Endothelial cell (in vitro differentiated cells): ENCODE data around the gene TSPO2. TPM values are rescaled to one million over a fixed set of nuclear protein-coding genes. Genes with fewer than 3 reads are reported as not detected.

Source experiments
- DNase-seq: peaks from one replicate; pipeline ENCODE4 v3.0.0; 2021; ENCODE audit warnings: low spot score
- H3K27ac Mint-ChIP-seq: one replicate; pipeline ENCODE4 v1.8.0; 2021; ENCODE audit warnings: mixed read lengths, inconsistent platforms; ENCODE audit not compliant: unreplicated experiment
- H3K27me3 Mint-ChIP-seq: one replicate; pipeline ENCODE4 v1.8.0; 2021; ENCODE audit warnings: mild to moderate bottlenecking, moderate library complexity, mixed read lengths, inconsistent platforms; ENCODE audit not compliant: unreplicated experiment
- H3K36me3 Mint-ChIP-seq: one replicate; pipeline ENCODE4 v1.8.0; 2021; ENCODE audit warnings: mild to moderate bottlenecking, low read depth, mixed read lengths, inconsistent platforms; ENCODE audit not compliant: unreplicated experiment
- H3K4me1 Mint-ChIP-seq: one replicate; pipeline ENCODE4 v1.8.0; 2021; ENCODE audit warnings: mild to moderate bottlenecking, mixed read lengths, inconsistent platforms; ENCODE audit not compliant: unreplicated experiment
- H3K4me3 Mint-ChIP-seq: one replicate; pipeline ENCODE4 v1.8.0; 2021; ENCODE audit warnings: mild to moderate bottlenecking, mixed read lengths, inconsistent platforms; ENCODE audit not compliant: unreplicated experiment
- H3K9me3 Mint-ChIP-seq: one replicate; pipeline ENCODE4 v1.8.0; 2021; ENCODE audit warnings: mixed read lengths, inconsistent platforms; ENCODE audit not compliant: unreplicated experiment
- total RNA-seq: library from RNA; stranded (reverse); fragmentation: NEBNext Ultra II Directional; extraction: Animal tissue kit (Norgen Biotek cat#: 25700); gene quantifications from one replicate; pipeline ENCODE4 v1.2.1, GENCODE V29; 2021; ENCODE audit not compliant: unreplicated experiment
- TF ChIP-seq, protein P1 (sequence below): fragments of 200-600 bp; sonication (generic); IDR thresholded peaks from one replicate; pipeline ENCODE4 v1.5.0; 2021; ENCODE audit warnings: antibody characterized with exemption; ENCODE audit not compliant: unreplicated experiment

The TSPO2 gene
- total RNA-seq, 1 donor from 2014 or later: not detected

DNA sequence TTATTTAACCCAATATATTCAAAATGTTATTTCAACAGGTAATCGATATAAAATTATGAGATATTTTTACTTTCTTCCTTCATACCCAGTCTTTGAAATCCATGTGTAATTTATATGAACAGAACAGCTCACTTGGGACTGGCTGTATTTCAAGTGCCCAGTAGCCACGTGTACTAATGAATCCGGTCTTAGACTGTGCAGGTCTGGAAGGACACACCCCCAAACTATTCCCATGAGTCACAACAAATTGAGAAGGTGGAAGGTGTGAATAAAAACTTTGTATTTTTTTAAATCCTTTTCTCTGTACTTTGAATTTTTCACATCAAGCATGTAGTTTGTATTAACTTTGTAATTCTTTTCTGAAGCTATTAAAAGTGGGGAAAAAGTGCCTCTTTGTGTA lies 6.1 kb upstream of the TSPO2 start:
- DNase-seq: no peak
- Mint-ChIP-seq H3K36me3 (peaks cover 3% of the 10 kb centered on the region), H3K9me3 (no peaks in the 10 kb centered on the region), H3K4me1 (no peaks in the 10 kb centered on the region), H3K4me3 (no peak overlapping the region), H3K27me3 (no peaks in the 10 kb centered on the region), H3K27ac (no peak overlapping the region)
- TF ChIP-seq, protein P1, sequence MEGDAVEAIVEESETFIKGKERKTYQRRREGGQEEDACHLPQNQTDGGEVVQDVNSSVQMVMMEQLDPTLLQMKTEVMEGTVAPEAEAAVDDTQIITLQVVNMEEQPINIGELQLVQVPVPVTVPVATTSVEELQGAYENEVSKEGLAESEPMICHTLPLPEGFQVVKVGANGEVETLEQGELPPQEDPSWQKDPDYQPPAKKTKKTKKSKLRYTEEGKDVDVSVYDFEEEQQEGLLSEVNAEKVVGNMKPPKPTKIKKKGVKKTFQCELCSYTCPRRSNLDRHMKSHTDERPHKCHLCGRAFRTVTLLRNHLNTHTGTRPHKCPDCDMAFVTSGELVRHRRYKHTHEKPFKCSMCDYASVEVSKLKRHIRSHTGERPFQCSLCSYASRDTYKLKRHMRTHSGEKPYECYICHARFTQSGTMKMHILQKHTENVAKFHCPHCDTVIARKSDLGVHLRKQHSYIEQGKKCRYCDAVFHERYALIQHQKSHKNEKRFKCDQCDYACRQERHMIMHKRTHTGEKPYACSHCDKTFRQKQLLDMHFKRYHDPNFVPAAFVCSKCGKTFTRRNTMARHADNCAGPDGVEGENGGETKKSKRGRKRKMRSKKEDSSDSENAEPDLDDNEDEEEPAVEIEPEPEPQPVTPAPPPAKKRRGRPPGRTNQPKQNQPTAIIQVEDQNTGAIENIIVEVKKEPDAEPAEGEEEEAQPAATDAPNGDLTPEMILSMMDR: no peak

DNA sequence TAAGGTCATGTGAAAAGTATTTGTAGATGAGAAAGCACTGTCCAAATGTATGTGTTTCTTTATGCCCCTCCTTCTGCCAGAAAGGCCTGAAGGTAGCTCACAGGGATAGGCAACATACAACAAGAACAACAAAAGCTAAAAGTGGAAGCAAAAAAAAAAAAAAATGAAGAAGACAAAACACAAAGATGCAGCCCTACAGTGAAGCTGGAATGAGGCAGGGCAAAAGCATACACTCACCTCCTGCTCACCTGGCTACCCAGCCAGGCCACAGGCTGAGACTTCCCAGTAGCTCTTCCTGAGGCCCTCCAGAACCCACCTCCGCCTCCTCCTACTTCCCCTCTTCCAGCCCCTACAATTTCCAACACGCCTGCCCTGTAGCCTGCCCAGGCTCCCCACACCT lies 5.7 kb upstream of the TSPO2 start:
- Mint-ChIP-seq H3K4me1 (no peaks in the 10 kb centered on the region), H3K36me3 (peaks cover 3% of the 10 kb centered on the region), H3K9me3 (no peaks in the 10 kb centered on the region), H3K27ac (no peak overlapping the region), H3K27me3 (no peaks in the 10 kb centered on the region), H3K4me3 (no peak overlapping the region)
- no peak for DNase-seq
- TF ChIP-seq, protein P1: no peak

DNA sequence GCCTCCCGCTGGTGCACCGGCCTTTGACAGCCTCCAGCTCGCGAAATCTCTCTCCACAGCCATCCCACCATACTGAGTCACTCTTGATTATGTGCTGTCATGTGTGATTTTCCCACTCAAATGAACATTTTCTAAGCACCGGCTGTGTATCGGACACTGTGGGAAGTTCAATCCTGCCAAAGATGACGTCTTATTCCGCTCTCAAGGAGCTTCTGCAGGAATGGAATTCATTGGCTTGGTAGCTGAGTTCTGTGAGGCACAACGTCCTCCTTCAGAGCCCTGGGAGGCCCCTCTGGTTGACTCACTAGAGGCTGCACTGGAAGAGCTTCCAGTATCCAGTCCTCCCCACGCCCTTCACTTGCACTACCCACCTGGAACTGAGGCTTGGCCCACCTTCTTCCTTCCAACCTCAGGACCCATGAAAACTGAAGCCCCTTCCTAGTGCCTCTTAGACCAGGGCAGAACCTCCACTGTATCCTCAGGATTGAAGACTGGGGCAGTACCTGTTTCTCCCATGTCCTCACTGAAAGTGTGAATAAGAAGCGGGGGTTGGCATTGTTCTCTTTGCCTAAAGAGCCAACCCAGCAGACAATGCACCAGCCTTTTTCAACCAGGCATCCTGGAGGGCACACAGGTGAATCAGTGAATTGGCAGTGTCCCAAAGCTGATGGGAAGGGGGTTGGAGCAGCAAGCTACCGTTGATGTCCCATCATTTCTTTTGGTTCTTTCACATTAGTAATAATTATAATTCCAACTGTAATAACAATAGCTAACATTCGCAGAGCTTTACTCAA lies 5.0 kb upstream of the TSPO2 start:
- H3K36me3 Mint-ChIP-seq: peaks cover 3% of the 10 kb centered on the region
- DNase-seq: no peak
- H3K4me1 Mint-ChIP-seq: no peaks in the 10 kb centered on the region
- H3K4me3 Mint-ChIP-seq: no peak overlapping the region
- TF ChIP-seq, protein P1: no peak
- no peaks in the 10 kb centered on the region for H3K27me3 Mint-ChIP-seq
- H3K9me3 Mint-ChIP-seq: no peaks in the 10 kb centered on the region
- H3K27ac Mint-ChIP-seq: no peak overlapping the region

DNA sequence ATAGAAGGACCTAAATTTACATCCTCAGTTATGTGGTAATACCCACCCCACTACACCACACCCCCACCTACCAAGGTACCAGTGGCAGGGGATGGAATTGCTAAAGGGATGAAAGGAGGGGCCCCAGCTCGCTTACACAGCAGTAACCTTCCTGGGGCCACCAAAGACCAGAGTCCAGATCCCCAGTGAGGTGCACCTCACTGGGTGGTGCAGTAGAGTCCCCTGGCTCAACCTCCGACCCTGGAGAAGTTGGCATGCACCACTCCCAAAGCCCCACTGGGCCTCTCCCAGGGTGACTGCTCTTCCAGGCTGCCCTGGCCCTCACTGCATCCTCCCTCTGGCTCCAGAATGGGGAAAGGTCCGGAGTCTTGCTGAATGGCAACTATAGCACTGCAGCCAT lies 4.1 kb upstream of the TSPO2 start:
- H3K4me1 Mint-ChIP-seq: no peaks in the 10 kb centered on the region
- H3K27ac Mint-ChIP-seq: no peak overlapping the region
- H3K4me3 Mint-ChIP-seq: no peak overlapping the region
- TF ChIP-seq, protein P1: no peak
- peaks cover 3% of the 10 kb centered on the region for H3K36me3 Mint-ChIP-seq
- H3K9me3 Mint-ChIP-seq: no peaks in the 10 kb centered on the region
- H3K27me3 Mint-ChIP-seq: no peaks in the 10 kb centered on the region
- no peak for DNase-seq

DNA sequence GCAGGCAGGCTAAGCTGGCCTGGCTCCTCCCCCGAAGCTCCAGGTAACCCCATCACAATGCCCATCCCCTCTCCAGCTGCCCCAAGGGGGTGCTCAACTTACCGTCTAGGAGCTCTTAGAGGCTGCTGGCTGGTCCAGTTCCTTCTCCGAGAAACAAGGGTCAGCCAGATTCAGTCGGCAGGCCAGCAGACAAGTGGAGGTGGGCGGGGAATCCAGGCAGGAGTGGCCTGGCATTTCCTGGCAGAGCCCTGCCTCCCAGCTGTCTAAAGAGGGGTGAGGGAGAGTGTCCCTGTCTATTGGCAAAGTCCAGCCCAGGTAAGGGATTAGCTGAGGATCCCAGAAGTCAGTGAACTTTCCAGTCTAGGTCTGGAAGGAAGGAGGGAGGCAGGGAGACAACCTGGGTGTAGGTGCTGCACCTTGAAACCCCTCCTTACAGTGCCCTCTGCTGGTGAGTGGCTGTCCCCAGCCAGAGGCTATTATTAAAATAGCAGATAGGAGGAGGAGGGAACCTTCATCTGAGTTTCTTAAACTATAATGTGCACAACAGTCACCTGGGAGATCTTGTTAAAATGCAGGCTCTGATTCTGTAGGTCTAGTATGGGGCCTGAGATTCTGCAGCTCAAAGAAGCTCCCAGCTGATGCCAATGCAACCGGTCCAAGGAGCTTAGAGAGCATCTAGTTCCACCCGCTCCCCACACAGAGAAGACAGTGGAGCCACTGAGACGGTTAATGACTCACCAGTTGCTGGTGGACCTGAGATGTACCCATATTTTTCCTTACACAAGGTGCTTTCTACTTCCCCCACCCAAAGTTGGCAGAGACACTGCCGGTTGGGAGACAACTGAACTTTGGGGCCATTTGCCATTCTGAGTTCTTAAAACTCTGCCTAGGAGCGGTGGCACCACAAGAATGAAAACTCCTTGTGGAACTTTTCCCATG lies 2.9 kb upstream of the TSPO2 start, which contains the start of gene UNC5CL:
UNC5CL (minus strand) TSS at position 162 of the 939 bp plus-strand sequence. CDS start 4,147 bp downstream, outside the sequence.
- H3K4me3 Mint-ChIP-seq: no peak within 1 kb of the TSS
- H3K36me3 Mint-ChIP-seq: no peaks in the 10 kb centered on the region
- DNase-seq: peak; percentile 63
- no peaks in the 10 kb centered on the region for H3K9me3 Mint-ChIP-seq
- TF ChIP-seq, protein P1: peak; percentile 86
- H3K27ac Mint-ChIP-seq: no peak within 1 kb of the TSS
- no peaks in the 10 kb centered on the region for H3K27me3 Mint-ChIP-seq
- no peaks in the 10 kb centered on the region for H3K4me1 Mint-ChIP-seq
